OCI-LY3 (cell line): ENCODE results near the gene SMIM7.
"Not testable (repeated sequence)": the region's sequence is repeated elsewhere in the genome, so short reads cannot be mapped to it uniquely, and the experiment has no call there.

Experiments used
- H2AFZ ChIP-seq: fragments of 200-600, 300-600 bp; shearing (Covaris generic); 2 replicates; pipeline ENCODE4 v1.6.0; 2014; ENCODE audit warnings: antibody characterized with exemption, low read depth, low read length
- H3K27ac ChIP-seq: fragments of 200-600, 300-600 bp; sonication (generic); 2 replicates; pipeline ENCODE4 v1.5.1; 2014; ENCODE audit warnings: mild to moderate bottlenecking, low read length, moderate library complexity, mixed read lengths
- H3K27me3 ChIP-seq: fragments of 200-600, 300-600 bp; sonication (generic); 2 replicates; pipeline ENCODE4 v1.6.1; 2014; ENCODE audit warnings: low read depth, low read length, mixed read lengths
- H3K36me3 ChIP-seq: fragments of 200-600, 300-600 bp; sonication (generic); replicated peaks from 2 replicates; pipeline ENCODE3; 2014; ENCODE audit warnings: low read depth, low read length, mixed read lengths
- H3K4me1 ChIP-seq: fragments of 300-600, 200-600 bp; sonication (generic); 2 replicates; pipeline ENCODE4 v1.6.1; 2014; ENCODE audit warnings: low read length, mixed read lengths
- H3K4me2 ChIP-seq: fragments of 200-600, 300-600 bp; sonication (generic); 2 replicates; pipeline ENCODE4 v1.6.1; 2014; ENCODE audit warnings: low read length, mixed read lengths
- H3K4me3 ChIP-seq: fragments of 300-600, 200-600 bp; sonication (generic); 2 replicates; pipeline ENCODE4 v1.5.1; 2014; ENCODE audit warnings: antibody characterized with exemption, mild to moderate bottlenecking, low read length, moderate library complexity
- H3K79me2 ChIP-seq: fragments of 300-600, 200-600 bp; shearing (Covaris generic); 2 replicates; pipeline ENCODE4 v1.6.1; 2014; ENCODE audit warnings: mild to moderate bottlenecking, low read length, mixed read lengths
- H3K9ac ChIP-seq: fragments of 300-600, 200-600 bp; shearing (Covaris generic); 2 replicates; pipeline ENCODE4 v1.6.0; 2014; ENCODE audit warnings: mild to moderate bottlenecking, low read length, moderate library complexity
- H3K9me3 ChIP-seq: fragments of 200-600, 300-600 bp; shearing (Covaris generic); 2 replicates; pipeline ENCODE4 v1.6.1; 2014; ENCODE audit warnings: low read length, mixed read lengths; ENCODE audit not compliant: insufficient read depth
- H4K20me1 ChIP-seq: fragments of 200-600, 300-600 bp; sonication (generic); 2 replicates; pipeline ENCODE4 v1.6.1; 2016; ENCODE audit warnings: low read length, mixed read lengths; ENCODE audit not compliant: insufficient read depth
- EZH2phosphoT487 ChIP-seq: fragments of 200-600 bp; shearing (Covaris generic); IDR thresholded peaks from 2 replicates; pipeline ENCODE4 v1.6.1; 2018; ENCODE audit warnings: antibody characterized with exemption, mixed run types, low read depth
- TF ChIP-seq, protein P1 (sequence below): fragments of 200-600, 300-600 bp; sonication (generic); IDR thresholded peaks from 2 replicates; pipeline ENCODE4 v1.5.1; 2014; ENCODE audit warnings: antibody characterized with exemption, low read length, low read depth

SMIM7 gene

DNA sequence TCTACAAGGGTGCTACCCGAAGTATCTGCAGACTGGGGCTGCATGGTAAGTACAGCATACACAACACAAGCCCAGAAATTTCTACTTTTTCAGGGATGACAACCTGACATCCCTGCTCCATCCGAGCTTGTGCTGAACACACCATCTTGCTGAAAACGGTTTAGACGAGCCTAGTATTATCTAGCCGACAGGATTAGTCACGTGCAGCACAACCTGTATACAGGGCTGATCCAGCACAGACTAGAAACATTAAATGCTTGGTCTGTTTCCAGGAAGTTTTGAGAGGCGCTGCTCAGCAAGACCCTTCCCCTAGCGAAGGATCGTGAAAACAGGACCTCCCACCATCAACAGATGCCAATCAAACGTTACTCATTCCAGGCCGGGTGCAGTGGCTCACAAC is 4.2 kb downstream of the SMIM7 start:
- Histone ChIP-seq H3K4me1 (peaks cover 8% of the 10 kb centered on the region), H3K27me3 (no peaks in the 10 kb centered on the region), H3K36me3 (peaks cover 72% of the 10 kb centered on the region), H2AFZ (no peak overlapping the region), H3K4me3 (no peak overlapping the region), H3K9me3 (no peaks in the 10 kb centered on the region), H3K4me2 (no peak overlapping the region), H3K79me2 (peaks cover 50% of the 10 kb centered on the region), H3K27ac (no peak overlapping the region), H3K9ac (no peak overlapping the region), H4K20me1 (peaks cover 53% of the 10 kb centered on the region)
- TF ChIP-seq EZH2phosphoT487, result no peak
- TF ChIP-seq, protein P1, sequence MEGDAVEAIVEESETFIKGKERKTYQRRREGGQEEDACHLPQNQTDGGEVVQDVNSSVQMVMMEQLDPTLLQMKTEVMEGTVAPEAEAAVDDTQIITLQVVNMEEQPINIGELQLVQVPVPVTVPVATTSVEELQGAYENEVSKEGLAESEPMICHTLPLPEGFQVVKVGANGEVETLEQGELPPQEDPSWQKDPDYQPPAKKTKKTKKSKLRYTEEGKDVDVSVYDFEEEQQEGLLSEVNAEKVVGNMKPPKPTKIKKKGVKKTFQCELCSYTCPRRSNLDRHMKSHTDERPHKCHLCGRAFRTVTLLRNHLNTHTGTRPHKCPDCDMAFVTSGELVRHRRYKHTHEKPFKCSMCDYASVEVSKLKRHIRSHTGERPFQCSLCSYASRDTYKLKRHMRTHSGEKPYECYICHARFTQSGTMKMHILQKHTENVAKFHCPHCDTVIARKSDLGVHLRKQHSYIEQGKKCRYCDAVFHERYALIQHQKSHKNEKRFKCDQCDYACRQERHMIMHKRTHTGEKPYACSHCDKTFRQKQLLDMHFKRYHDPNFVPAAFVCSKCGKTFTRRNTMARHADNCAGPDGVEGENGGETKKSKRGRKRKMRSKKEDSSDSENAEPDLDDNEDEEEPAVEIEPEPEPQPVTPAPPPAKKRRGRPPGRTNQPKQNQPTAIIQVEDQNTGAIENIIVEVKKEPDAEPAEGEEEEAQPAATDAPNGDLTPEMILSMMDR, result no peak

DNA sequence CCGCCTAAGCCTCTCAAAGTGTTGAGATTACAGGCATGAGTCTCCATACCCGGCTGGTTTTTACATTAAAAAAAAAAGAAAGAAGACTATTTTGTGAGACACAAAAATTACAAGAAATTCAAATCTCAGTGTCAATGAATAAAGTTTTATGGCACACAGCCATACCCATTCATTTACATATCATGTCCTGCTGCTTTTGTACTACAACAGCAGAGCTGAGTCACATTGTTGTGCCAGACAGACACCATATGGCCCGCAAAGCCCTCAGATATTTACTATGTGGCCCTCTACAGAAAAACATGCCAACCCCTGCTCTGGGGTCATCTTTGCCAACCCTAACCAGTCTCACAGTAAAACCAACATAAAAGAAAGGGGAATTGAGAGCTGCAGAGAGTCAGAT is 5.3 kb downstream of the SMIM7 start:
- Histone ChIP-seq H4K20me1 (peaks cover 58% of the 10 kb centered on the region), H3K4me3 (no peak overlapping the region), H2AFZ (no peak overlapping the region), H3K4me2 (no peak overlapping the region), H3K79me2 (peaks cover 49% of the 10 kb centered on the region), H3K9me3 (no peaks in the 10 kb centered on the region), H3K36me3 (peaks cover 81% of the 10 kb centered on the region), H3K27ac (no peak overlapping the region), H3K4me1 (peaks cover 8% of the 10 kb centered on the region), H3K9ac (no peak overlapping the region), H3K27me3 (no peaks in the 10 kb centered on the region)
- TF ChIP-seq, protein P1, result no peak
- TF ChIP-seq EZH2phosphoT487, result no peak

DNA sequence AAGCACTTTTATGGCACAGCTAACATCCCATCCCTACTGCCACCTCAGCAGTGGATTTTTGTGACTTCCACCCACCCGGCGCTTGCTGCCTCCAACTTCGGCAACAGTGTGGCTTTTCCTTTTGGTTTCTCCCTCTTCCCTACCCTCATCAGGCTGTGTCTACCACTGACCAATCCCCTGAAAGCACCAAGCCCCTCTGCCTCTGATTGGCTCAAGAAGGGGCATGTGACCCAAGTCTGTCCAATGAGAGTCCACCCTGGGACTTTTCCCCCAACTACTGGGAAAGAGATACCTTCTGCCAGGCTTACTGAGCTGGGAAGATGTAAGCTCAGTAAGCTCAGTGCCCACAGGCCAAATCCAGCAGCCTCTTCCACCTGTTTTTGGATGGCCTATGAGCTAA is 5.8 kb downstream of the SMIM7 start:
- H3K4me1 ChIP-seq, result peaks cover 6% of the 10 kb centered on the region
- H3K27ac ChIP-seq, result no peak overlapping the region
- H3K79me2 ChIP-seq, result peaks cover 44% of the 10 kb centered on the region
- no peaks in the 10 kb centered on the region for H3K27me3 ChIP-seq
- H3K4me2 ChIP-seq, result no peak overlapping the region
- peaks cover 80% of the 10 kb centered on the region for H3K36me3 ChIP-seq
- no peak overlapping the region for H3K9ac ChIP-seq
- peaks cover 56% of the 10 kb centered on the region for H4K20me1 ChIP-seq
- no peak overlapping the region for H2AFZ ChIP-seq
- H3K9me3 ChIP-seq, result no peaks in the 10 kb centered on the region
- no peak overlapping the region for H3K4me3 ChIP-seq
- TF ChIP-seq, protein P1, result no peak
- no peak for TF ChIP-seq EZH2phosphoT487

DNA sequence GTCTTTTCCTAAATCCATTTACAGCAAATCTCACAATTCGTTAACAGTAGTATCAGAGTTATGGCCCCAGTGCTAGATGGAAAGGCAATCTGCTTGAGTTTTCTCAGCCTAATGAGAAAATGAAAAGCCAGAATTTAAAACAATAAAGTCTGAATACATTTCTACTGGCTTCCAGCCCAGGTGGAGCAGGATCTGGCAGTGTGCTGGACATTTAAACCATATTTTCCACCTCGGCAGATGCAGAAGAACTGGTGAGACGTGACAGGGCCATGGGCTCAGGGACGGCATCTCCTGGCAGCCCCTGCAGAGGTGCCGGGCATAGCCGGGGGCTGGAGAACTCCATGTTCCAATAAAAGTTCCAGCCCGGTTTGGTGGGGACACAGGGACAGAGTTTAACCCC is 7.1 kb downstream of the SMIM7 start:
- Histone ChIP-seq H4K20me1 (peaks cover 43% of the 10 kb centered on the region), H3K36me3 (peaks cover 73% of the 10 kb centered on the region), H3K27ac (no peak overlapping the region), H3K27me3 (no peaks in the 10 kb centered on the region), H3K4me3 (no peak overlapping the region), H3K9ac (no peak overlapping the region), H3K4me1 (no peaks in the 10 kb centered on the region), H2AFZ (no peak overlapping the region), H3K79me2 (peaks cover 31% of the 10 kb centered on the region), H3K4me2 (no peak overlapping the region), H3K9me3 (no peaks in the 10 kb centered on the region)
- no peak for TF ChIP-seq EZH2phosphoT487

DNA sequence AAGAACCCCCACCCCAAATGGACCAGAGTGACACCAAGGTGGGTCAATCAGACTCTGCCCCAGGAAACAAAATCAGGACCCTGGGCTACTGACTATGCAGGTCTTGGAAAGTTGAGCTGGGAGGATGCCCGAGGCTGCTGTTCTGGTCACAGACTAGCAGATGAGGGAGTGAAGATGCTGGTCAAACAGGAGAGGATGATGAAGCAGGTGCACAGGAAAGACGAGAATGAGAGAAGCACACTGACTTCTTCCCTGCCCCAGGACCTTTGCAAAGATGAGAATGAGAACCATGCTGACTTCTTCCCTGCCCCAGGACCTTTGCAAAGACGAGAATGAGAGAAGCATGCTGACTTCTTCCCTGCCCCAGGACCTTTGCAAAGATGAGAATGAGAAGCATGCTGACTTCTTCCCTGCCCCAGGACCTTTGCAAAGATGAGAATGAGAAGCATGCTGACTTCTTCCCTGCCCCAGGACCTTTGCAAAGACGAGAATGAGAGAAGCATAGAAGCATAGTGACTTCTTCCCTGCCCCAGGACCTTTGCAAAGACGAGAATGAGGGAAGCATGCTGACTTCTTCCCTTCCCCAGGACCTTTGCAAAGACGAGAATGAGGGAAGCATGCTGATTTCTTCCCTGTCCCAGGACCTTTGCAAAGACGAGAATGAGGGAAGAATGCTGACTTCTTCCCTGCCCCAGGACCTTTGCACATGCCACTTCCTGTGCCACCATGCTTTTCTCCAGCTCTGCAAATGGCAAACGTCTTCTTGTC is 8.3 kb downstream of the SMIM7 start:
- not testable (repeated sequence) for H3K4me2 ChIP-seq, H3K9ac ChIP-seq, H3K4me1 ChIP-seq, H3K27me3 ChIP-seq, H3K4me3 ChIP-seq, H3K27ac ChIP-seq, H3K9me3 ChIP-seq, H2AFZ ChIP-seq
- peaks cover 69% of the 10 kb centered on the region for H3K36me3 ChIP-seq
- H3K79me2 ChIP-seq, result peaks cover 18% of the 10 kb centered on the region
- peaks cover 36% of the 10 kb centered on the region; the same call in 1 of the 2 replicates for H4K20me1 ChIP-seq
